G401.6 (cell line): ENCODE measurements around the gene ARMH4.

Source experiments
- FAIRE-seq: peaks from 2 replicates; lab custom pipeline; 2012; peaks lifted over from hg19 to GRCh38; lab: Jason Lieb, UNC

Gene ARMH4

GRCh38 chr14:58027904-58028303, 124.1 kb downstream of the ARMH4 start:
- no peak for FAIRE-seq

- no peak for FAIRE-seq
Measured at GRCh38 chr14:58026967-58027366, 125.0 kb downstream of the ARMH4 start.

GRCh38 chr14:58026219-58026618, 125.8 kb downstream of the ARMH4 start:
- FAIRE-seq = no peak

GRCh38 chr14:58014778-58015177, 137.2 kb downstream of the ARMH4 start:
- FAIRE-seq = no peak

GRCh38 chr14:58002618-58003017, 149.4 kb downstream of the ARMH4 start:
- no peak for FAIRE-seq

- FAIRE-seq = no peak
Measured at GRCh38 chr14:57999979-58000378, 152.0 kb downstream of the ARMH4 start.

GRCh38 chr14:57999471-57999870, 152.5 kb downstream of the ARMH4 start:
- no peak for FAIRE-seq

GRCh38 chr14:57998766-57999165, 153.2 kb downstream of the ARMH4 start:
- FAIRE-seq = no peak

- no peak for FAIRE-seq
Measured at GRCh38 chr14:57991353-57991752, 160.7 kb downstream of the ARMH4 start.

- FAIRE-seq = no peak
Measured at GRCh38 chr14:57988445-57988844, 163.6 kb downstream of the ARMH4 start.

GRCh38 chr14:57987596-57988300, 164.3 kb downstream of the ARMH4 start:
- no peak for FAIRE-seq

GRCh38 chr14:57987051-57987450, 165.0 kb downstream of the ARMH4 start:
- no peak for FAIRE-seq

GRCh38 chr14:57982804-57983634, 169.0 kb downstream of the ARMH4 start:
- FAIRE-seq = no peak

GRCh38 chr14:57981817-57982560, 170.0 kb downstream of the ARMH4 start:
- FAIRE-seq = no peak

- no peak for FAIRE-seq
Measured at GRCh38 chr14:57979376-57980048, 172.5 kb downstream of the ARMH4 start.

GRCh38 chr14:57976701-57977100, 175.3 kb downstream of the ARMH4 start:
- FAIRE-seq = no peak

- FAIRE-seq = no peak
Measured at GRCh38 chr14:57974896-57975295, 177.1 kb downstream of the ARMH4 start.

- no peak for FAIRE-seq
Measured at GRCh38 chr14:57970594-57970993, 181.4 kb downstream of the ARMH4 start.

GRCh38 chr14:57970175-57970574, 181.8 kb downstream of the ARMH4 start:
- no peak for FAIRE-seq

- FAIRE-seq = no peak
Measured at GRCh38 chr14:57963071-57963470, 188.9 kb downstream of the ARMH4 start.

GRCh38 chr14:57962325-57963035, 189.5 kb downstream of the ARMH4 start:
- no peak for FAIRE-seq

- FAIRE-seq = no peak
Measured at GRCh38 chr14:57961786-57962060, 190.3 kb downstream of the ARMH4 start.
